ENCODE data around the gene TRABD2A. TPM values are rescaled to one million over a fixed set of nuclear protein-coding genes. Genes with fewer than 3 reads are reported as not detected.

Gene TRABD2A
- total RNA-seq, 2 donors from 2014 or later: 10.3 TPM; not detected in 1

DNA sequence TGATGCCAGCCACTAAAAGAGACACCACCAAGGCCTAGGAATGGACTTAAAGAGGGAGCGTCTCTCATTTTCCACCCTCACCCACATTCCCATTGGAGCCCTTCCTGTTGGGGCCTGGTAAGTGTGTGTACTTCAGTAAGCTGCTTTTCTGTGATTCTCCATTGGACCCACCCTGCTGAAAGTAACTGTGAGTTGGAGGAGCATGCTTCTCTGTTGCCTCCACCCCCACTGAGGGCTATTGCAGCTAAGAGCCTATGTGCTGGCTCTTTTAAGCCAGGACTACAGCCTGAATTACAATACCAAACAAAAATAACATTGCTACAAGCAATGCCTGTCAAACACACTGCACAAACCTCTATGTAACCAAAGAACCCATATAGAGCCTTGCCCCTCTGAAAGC, 81.1 kb downstream of the TRABD2A start:
- H3K4me3 ChIP-seq: no peak overlapping the region
- no peaks in the 10 kb centered on the region for H3K27me3 ChIP-seq (replicated peaks; ENCODE audit: insufficient read depth)
- H3K9me3 ChIP-seq: no peaks in the 10 kb centered on the region
- H3K27ac ChIP-seq: no peak overlapping the region
- intact Hi-C loops (cut with DNase I): no loop called here
- no peaks in the 10 kb centered on the region for H3K4me1 ChIP-seq (replicated peaks)
- no peak for TF ChIP-seq POLR2AphosphoS5 (IDR thresholded peaks at IDR 0.05)
- no peak for TF ChIP-seq POLR2A (IDR thresholded peaks at IDR 0.05)
- no peak for TF ChIP-seq CTCF (IDR thresholded peaks at IDR 0.05)
- no peaks in the 10 kb centered on the region for H3K36me3 ChIP-seq
- no peak for DNase-seq (ENCODE audit: low spot score)
- 95% methylated on average over 1 of the region's 1 CpG for WGBS

- Histone ChIP-seq H3K9me3 (no peaks in the 10 kb centered on the region), H3K36me3 (no peaks in the 10 kb centered on the region), H3K4me3 (no peak overlapping the region), H3K4me1 (replicated peaks) (no peaks in the 10 kb centered on the region), H3K27me3 (replicated peaks; ENCODE audit: insufficient read depth) (no peaks in the 10 kb centered on the region), H3K27ac (no peak overlapping the region)
- WGBS: 71% methylated on average over 3 of the region's 3 CpGs
- intact Hi-C loops (cut with DNase I): no loop called here
- no peak for DNase-seq (ENCODE audit: low spot score)
- TF ChIP-seq POLR2AphosphoS5 (IDR thresholded peaks at IDR 0.05) (no peak), POLR2A (IDR thresholded peaks at IDR 0.05) (no peak), CTCF (IDR thresholded peaks at IDR 0.05) (no peak)
Observed at GRCh38 chr2:84797271-84797670, 83.6 kb downstream of the TRABD2A start.

GRCh38 chr2:84796798-84797197, 84.1 kb downstream of the TRABD2A start:
- Histone ChIP-seq H3K4me3 (no peak overlapping the region), H3K36me3 (no peaks in the 10 kb centered on the region), H3K27me3 (replicated peaks; ENCODE audit: insufficient read depth) (no peaks in the 10 kb centered on the region), H3K4me1 (replicated peaks) (no peaks in the 10 kb centered on the region), H3K9me3 (no peaks in the 10 kb centered on the region), H3K27ac (no peak overlapping the region)
- DNase-seq (ENCODE audit: low spot score): no peak
- TF ChIP-seq CTCF (IDR thresholded peaks at IDR 0.05) (no peak), POLR2A (IDR thresholded peaks at IDR 0.05) (no peak), POLR2AphosphoS5 (IDR thresholded peaks at IDR 0.05) (no peak)
- intact Hi-C loops (cut with DNase I): no loop called here

DNA sequence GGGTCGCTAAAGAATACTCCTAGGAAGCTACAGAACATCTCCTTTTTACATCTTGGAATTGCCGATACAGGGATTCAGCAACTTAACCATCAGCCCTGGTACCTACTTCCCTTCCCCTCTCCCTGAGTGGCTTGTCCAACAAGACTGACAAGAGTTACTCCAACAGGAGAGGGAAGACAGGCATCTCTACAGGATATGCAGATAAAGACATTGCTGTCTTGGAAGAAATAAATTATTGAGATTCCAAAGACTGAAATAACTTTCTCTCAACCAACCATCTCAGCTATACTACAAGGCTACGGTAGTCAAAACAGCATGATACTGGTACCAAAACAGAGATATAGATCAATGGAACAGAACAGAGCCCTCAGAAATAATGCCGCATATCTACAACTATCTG, 87.2 kb downstream of the TRABD2A start:
- DNase-seq (ENCODE audit: low spot score): no peak
- no peaks in the 10 kb centered on the region for H3K27me3 ChIP-seq (replicated peaks; ENCODE audit: insufficient read depth)
- H3K9me3 ChIP-seq: no peaks in the 10 kb centered on the region
- WGBS: 94% methylated on average over 4 of the region's 4 CpGs
- H3K4me3 ChIP-seq: no peak overlapping the region
- H3K4me1 ChIP-seq (replicated peaks): no peaks in the 10 kb centered on the region
- H3K36me3 ChIP-seq: no peaks in the 10 kb centered on the region
- TF ChIP-seq POLR2A (IDR thresholded peaks at IDR 0.05) (no peak), POLR2AphosphoS5 (IDR thresholded peaks at IDR 0.05) (no peak), CTCF (IDR thresholded peaks at IDR 0.05) (no peak)
- intact Hi-C loops (cut with DNase I): no loop called here
- no peak overlapping the region for H3K27ac ChIP-seq

GRCh38 chr2:84792856-84793522, 87.9 kb downstream of the TRABD2A start:
- no peak for DNase-seq (ENCODE audit: low spot score)
- Histone ChIP-seq H3K4me1 (replicated peaks) (no peaks in the 10 kb centered on the region), H3K4me3 (no peak overlapping the region), H3K27ac (no peak overlapping the region), H3K27me3 (replicated peaks; ENCODE audit: insufficient read depth) (no peaks in the 10 kb centered on the region), H3K9me3 (no peaks in the 10 kb centered on the region), H3K36me3 (no peaks in the 10 kb centered on the region)
- intact Hi-C loops (cut with DNase I): no loop called here
- TF ChIP-seq CTCF (IDR thresholded peaks at IDR 0.05) (no peak), POLR2AphosphoS5 (IDR thresholded peaks at IDR 0.05) (no peak), POLR2A (IDR thresholded peaks at IDR 0.05) (no peak)
- WGBS: 96% methylated on average over 6 of the region's 6 CpGs

Measured in prostate gland (tissue), 2 donors.